EH (cell line): ENCODE results near the gene MAP3K4.
A peak's percentile ranks its signal among the peaks of the same experiment; 100 is the strongest.

Source experiments
- DNase-seq: peaks from one replicate; pipeline ENCODE4 v3.0.0-alpha.2; 2015; ENCODE audit warnings: low read depth

Gene MAP3K4

DNA sequence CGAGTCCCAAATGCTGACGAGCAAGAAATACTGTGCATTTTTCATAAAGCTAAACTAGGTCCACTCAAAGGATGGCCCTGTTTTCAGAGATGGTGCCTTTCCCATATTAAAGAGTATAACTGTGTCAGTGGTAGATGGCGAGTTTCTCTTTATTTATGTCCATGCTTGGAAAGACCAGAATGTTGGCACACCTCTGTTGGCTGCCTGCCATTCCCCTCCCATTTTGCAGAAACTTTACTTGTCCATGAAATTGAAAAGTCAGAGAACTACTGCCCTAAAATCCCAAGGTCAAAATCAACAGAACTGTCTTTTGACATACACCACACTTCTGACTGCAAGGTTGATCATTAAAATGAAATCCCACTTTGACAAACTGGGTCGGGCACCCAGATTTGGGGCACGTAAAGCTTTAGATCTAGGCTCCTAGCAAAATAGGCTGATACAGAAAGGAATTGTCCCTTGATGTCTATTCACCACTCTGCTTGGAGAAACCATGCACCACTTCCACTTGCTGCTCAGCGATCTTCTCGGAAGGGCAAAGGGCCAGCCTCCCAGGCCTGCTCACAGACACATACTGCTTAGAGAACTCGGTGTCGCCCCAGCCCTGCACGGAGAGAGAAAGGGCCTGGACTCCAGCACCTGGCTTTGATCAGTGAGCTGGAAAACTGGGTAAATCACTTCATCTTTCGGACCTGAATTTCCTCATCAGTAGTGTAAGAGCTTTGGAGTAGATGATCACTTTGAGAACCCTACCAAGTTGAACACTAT lies 152.3 kb downstream of the MAP3K4 start:
- no peak for DNase-seq

DNA sequence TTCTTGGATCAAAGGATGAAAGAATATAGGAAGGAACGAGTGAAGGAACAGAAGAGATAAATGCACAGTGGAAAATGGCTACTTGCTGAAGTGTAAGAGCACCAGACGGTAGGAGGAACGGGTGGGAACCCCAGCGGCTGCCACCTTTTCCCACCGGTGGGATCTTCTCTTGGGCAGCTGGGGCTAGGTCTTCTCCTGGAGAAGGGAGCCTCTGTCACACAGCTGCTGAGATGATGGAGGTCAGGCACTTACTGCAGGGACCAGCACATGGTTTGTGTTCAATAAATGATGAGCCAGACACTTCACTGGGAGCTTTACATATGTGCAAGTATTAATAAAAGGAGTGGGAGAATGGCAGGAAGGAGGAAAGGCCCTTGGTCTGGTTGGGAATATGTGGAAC lies 158.6 kb downstream of the MAP3K4 start:
- no peak for DNase-seq

DNA sequence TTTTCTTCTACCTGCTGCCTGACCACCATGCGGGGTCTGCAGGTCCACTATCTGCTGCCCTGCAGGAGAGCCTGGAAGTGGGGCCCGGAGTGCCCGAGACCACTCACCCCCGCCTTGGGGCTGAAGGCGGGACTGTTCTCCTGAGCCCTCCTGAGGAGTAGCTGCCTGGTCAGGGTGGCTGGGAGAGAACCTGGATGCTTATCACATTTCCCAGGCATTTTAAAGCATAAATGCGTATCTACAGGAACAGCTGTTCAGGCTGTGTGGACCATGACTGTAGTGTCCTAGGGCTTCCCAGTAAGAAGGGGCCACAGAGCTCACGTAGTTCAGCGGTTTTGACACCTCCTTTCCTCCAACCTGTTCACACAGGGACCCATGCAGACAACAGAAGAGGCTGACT lies 159.0 kb downstream of the MAP3K4 start:
- no peak for DNase-seq

DNA sequence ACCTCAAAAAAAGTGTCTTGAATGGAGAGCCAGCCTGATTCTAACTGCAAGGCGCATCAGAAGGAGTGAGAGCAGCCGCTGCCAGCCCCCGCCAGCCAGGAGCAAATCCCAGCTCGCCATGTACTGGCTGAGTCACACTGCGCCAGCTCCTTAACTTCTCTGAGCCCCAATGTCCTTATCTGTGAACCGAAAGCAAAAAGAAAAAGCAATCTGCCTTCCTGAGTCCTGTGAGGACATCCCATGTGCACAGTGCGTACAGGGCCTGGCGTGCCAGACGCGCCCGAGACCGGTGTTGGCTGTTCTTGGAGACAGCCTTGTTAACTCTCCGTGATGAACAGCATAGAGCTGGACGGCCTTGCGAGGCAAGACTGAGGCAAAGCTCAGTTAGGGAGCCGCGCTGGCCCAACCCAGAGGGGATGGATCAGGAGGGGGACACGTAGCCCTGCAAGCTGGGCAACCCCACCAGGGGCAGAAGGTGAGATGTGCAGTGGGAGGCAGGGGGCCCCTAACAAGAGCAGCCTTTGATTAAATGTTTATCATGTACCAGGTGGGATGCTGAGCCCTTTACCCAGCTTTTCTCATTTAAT lies 159.6 kb downstream of the MAP3K4 start:
- DNase-seq = no peak

DNA sequence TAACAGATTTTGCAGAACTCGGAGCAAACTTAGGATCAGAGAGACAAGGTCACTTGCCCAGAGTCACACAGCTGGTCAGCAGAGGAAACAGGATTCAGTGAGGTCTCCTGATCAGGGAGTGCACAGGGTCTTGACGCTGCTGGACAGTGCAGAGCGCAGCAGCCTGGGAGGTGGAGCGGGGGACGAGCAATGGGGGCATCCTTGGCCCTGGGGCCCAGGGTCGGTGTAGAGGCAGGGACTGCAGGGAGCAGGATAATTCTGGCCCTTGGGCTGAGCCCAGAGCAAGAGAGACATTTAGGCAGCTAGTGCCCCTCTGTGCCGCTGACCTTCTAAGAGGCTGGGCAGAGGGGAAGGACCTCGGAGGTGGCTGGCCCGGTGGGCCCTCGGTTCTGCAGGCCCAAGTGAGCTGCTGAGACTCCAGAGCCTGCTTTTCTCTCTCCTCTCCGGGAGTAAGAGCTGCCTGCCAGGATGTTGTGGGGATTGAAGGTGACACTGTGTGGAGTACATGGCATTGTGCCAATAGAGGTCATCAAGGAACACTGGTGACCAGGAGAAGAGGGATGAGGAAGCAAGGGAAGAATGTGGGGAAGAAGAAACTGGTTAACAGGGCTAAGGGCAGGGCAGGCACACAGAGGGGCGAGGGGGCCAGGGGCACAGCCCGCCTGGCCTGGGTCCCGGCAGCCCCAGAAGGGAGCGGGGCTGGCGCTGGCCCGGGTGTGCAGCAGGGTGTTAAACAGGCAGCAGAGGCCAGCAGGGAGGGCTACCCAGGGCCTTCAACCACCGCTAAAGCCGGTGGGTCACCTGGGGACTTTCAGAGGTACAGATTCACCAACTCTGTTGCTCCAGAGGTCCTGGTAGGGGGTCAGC lies 160.3 kb downstream of the MAP3K4 start:
- peak; percentile 6 for DNase-seq

DNA sequence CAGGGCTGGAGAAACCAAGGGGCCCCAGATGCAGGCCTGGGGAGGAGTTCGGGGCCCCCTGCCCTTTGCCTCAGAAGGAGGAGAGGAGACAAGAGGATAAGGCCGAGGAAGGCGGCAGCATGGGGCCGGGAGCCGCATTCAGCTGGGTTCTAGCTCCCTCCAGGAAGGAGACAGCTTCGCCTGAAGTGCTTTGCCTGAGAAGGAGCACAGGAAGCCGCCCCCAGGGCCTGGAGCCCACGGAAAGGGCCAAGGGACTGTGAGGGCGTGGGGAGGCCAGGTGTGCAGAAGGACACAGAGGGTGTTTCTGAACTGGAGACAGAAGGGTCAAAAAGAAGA lies 160.9 kb downstream of the MAP3K4 start:
- no peak for DNase-seq

DNA sequence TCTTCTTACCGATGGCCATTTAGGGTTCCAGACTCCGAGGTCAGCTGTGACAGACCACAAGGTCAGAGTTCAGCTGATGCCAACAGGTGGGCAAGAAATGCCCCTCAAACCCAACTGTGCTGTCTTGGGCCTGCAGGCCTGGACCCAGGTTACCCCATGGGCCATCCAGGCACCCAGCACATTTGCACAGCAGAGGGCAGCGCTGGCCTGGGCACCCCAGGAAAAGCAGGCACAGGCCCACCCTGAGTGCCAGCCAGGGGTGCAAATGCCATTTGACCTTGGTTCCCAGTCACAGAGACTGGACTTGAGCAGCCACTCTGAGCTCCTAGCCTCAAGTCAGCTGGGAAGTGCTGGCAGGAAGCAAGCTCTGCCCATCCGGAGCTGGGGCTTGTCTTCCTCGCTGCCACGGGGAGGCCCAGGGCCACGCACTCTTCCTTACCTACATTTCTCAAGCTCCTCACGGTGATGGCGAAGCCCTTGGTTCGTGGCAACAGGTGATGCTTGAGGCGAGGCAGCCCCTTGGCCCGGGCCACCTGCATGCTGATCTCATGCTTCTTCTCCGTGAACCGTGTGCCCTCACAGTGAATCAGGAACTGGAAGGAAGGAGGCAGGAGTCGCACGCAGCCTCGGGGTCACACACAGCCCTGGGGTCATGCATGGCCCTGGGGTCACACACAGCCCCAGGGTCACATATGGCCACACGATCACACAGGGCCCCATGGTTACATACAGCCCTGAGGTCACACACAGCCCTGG lies 161.5 kb downstream of the MAP3K4 start:
- DNase-seq = peak; percentile 16

DNA sequence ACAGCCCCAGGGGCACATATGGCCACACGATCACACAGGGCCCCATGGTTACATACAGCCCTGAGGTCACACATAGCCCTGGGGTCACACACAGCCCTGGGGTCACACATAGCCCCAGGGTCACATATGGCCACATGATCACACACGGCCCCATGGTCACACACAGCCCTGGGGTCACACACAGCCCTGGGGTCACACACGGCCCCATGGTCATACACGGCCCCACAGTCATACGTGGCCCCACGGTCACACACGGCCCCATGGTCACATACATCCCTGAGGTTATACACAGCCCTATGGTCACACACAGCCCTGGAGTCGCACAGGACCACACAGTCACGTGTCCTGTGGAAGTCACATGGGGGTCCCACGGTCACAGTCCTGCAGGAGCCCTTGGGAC lies 162.2 kb downstream of the MAP3K4 start:
- DNase-seq = no peak

DNA sequence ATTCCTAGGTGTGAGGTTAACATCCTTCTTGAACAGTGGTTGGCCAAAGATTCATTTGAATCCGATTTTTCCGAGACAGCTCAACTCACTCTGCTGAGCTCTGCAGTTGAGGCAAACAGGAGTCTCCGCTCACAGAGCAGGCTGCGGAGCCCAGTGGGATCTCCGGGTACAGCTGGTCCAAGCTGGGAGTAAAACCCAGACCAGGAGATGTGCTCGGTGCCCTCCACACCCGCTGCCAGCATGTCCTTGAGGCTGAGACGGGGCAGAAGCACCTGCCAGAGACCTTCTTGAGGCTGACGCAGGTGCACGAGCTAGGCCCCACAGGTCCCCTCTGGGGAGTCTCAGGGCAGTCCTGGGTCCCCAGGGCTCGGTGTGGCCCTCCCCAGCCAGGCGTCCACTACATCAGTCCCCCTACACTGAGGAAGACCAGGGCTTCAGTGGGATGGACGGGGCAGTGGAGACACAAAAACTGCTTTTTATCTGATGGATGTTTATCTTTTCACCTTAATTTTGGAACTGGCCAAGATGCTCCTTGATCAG lies 163.3 kb downstream of the MAP3K4 start:
- no peak for DNase-seq

DNA sequence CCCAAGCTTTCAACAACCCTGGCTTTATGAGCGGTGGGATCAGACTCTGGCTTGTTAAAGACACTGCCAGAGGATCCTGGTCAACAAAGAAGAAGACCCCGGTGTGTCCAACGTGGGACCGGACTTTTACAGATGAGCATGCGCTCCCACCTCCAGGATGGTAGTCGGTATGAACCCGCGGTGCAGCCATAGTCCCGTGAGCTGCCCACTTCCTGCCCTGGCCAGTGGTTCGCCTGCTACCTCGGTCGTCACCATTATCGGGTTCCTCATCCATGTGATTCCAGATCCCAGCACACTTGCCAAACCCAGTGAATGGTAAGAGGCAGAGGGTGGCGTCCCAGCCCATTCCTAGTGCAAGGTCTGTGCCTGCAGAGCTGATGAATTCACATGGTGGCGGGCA lies 169.6 kb downstream of the MAP3K4 start:
- no peak for DNase-seq

DNA sequence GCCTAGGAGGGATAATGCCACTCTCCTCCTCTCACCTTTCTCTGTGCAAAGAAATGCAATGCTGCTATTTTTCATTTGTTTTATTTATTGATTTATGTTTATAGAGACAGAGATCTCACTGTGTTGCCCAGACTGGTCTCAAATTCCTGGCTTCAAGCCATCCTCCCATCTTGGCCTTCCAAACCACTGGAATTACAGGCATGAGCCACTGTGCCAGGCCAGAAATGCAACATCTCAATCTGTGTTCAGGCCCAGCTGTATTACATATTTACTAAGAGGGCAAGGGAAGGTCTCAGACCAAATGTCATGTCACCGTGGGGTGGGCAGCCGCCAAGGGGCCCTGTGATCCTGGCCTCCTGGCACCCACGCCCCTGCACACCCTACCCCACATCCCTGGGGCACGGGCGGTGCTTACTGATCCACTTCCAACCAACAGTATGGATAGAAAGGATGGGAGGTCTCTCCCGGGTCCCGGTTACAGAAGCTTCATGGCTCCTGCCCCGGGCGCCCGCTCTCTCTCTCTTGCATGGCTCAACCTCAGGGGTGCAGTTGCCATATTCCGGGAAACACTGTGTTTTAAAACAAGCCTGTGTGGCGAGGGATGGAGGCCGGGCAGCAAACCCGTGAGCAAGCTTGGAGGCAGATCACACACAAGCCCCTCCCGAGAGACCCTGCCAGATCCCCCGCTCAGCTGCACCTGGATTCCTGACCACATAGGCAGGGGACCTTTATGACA lies 170.5 kb downstream of the MAP3K4 start:
- DNase-seq = peak; percentile 77

DNA sequence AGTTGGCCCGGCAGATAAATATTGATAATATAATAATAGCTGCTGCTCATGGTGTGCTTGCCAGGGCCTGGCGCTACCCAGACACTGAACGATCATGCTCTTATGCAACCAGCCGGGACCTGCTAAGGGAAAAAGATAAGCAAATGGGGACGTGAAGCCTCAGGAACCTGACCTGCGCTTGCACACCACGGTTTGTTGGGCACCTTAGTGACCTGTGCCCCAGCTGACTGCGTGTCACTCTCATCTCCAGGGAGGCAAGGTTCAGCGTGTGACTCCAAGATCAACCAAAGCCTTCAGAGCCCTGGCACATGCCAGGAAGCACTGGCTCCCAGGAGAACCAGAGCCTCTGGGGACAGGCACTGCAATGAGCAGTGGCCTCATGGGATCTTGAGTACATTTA lies 171.2 kb downstream of the MAP3K4 start:
- DNase-seq = no peak

DNA sequence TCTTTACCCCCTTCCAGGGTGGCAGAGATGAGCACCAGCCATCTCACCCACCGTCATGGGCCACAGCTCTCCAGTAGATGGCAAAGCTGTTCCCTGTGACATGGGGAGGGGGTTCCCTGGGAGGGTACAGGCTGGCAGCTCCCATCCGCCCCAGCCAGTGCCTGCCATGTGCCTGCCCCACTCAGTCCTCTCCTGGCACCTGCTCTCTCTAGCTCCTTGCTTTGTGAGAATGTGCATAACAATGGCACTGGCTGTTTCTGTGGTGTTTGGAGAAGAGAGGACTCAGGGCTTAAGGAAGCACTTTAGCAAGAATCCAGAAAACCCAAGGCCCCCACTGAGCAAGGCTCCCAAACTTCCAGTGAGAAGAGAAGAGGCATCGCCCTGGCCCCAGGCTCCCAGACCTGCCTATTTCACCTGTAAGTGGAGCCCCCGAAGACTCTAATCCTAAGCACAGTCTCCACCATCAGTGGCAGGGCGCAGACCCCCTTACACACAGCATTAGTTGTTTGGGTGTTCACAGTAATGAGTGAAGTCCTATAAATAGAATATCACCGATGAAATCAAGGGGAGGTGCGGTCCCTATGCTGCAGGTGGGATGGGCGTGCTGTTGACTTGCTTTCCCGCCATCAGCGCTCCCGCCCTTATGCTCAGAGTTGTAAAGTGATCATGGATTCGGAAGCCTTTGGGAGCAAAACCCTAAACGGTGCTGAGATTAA lies 172.1 kb downstream of the MAP3K4 start:
- no peak for DNase-seq

DNA sequence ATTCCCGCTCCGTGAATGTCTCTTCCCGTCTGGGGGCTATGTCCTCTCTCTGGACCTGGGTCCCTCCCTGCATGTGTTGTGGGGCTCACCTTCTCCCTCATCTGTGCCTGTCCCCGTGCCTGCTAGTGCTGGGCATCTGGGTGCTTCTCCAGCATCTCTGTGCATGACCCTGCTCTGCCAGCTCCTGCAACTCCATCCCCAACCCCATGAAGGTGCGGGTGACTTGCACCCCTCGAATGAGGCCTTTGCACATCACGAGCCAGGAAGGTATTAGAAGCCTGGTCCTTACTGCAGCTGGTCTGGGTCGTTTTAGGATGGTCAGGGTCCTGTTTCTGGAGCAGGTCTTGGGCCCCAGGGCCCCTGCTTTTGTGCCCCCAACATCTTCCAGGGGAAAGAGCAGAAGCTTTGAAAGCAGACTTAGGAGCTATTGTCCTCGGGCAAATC lies 172.6 kb downstream of the MAP3K4 start:
- no peak for DNase-seq

DNA sequence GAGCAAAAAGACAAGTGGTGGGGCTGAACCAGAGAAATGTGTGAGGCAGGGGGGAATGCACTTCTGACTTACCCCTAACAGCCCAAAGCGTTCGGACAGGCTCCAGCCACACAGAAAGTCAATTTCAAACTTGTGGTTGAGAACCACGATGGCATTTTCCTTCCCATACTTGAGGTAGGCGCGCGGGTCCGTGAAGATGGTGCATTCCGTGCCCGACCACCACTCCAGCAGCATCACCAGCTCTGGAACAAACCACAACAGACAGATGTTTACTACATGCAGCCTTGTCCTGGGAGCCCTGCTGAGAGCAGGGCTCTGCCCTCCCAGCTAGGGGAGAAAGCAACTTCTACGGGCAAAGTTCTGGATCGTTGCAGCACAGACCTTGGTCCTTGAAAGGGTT lies 174.6 kb downstream of the MAP3K4 start:
- DNase-seq = no peak

DNA sequence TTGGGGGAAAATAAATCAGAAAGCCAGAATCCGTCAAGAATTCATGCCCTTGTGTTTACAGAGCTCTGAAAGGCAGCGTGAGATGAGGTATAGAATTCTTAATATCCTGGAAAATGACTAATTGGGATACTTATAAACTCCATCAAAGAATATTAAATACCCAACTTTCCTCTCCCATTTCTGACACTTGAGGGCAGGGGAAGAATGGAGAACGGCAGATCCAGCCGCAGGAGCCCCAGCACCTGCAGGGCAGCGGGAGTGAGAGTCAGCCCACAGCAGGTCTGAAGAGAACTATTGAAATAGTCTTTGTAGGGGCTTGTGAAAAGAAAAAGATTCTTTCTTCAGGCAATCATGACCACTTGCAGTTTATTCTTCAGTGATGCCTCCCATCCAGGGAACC lies 175.1 kb downstream of the MAP3K4 start:
- DNase-seq = no peak
